Jurkat, Clone E6-1 (cell line): ENCODE results near the gene EVX2. TPM values are rescaled to one million over a fixed set of nuclear protein-coding genes. Genes with fewer than 3 reads are reported as not detected.

ENCODE experiments used
- DNase-seq: peaks from one replicate; pipeline ENCODE4 v3.0.0-alpha.2; 2011; ENCODE audit warnings: low read depth, low spot score
- H3K4me3 ChIP-seq: 2 replicates; pipeline ENCODE4 v1.5.1; 2011; ENCODE audit warnings: mild to moderate bottlenecking, low read length, control low read depth, moderate library complexity
- polyA plus RNA-seq: library from polyadenylated mRNA; unstranded; fragments of >200 nt; gene quantifications from one replicate; pipeline ENCODE4 v1.2.1, GENCODE V29; 2012; ENCODE audit warnings: missing spikeins; ENCODE audit not compliant: insufficient read length, insufficient read depth

EVX2 gene
- not detected for polyA plus RNA-seq

DNA sequence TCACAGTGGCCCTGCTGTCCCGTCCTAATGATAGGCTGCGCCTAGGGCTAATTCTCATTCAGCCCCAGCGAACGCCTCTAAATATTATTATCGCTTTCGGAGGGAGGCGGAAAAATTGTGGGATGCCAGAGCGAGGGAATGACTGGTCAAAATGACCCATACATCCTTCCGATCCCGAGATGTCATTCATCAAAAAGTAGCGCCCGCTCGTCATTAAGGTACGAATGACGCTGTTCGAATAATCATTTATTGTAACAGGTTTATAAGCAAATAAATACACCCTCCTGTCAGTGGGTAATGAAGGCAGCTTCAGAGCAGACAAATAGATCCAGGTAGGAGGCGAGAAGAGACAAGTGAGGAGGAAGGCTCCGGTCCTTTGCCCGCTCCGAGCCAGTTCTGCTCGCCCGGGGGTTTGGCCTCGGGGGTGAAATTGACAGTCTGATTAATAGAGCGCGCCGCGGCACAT lies at the start of gene EVX2:
Gene EVX2, minus strand, starts transcription at position 167 of the 466 bp plus-strand sequence. CDS start 186 bp downstream, outside the sequence.
- no peak for DNase-seq
- H3K4me3 ChIP-seq, result no peak within 1 kb of the TSS

DNA sequence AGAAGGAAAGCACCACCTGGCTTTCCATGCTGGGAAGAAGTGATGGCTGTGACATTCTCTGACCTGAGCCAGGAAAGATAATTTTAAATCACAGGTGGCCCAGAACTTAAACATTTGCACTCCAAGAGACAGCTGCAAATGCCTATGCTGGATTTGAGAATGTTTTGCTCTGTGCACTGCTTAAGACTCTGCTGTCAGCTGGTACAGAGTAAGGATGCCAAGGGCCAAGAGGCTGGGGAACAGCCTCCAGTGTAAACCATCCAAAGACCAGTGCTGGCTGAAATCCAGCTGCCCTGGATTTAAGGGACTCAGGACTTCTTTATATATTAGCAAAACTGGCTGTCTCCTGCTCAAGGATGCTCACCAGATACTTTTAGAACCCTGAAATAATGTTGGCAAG lies 49.6 kb upstream of the EVX2 start:
- DNase-seq, result no peak
- no peak overlapping the region for H3K4me3 ChIP-seq

DNA sequence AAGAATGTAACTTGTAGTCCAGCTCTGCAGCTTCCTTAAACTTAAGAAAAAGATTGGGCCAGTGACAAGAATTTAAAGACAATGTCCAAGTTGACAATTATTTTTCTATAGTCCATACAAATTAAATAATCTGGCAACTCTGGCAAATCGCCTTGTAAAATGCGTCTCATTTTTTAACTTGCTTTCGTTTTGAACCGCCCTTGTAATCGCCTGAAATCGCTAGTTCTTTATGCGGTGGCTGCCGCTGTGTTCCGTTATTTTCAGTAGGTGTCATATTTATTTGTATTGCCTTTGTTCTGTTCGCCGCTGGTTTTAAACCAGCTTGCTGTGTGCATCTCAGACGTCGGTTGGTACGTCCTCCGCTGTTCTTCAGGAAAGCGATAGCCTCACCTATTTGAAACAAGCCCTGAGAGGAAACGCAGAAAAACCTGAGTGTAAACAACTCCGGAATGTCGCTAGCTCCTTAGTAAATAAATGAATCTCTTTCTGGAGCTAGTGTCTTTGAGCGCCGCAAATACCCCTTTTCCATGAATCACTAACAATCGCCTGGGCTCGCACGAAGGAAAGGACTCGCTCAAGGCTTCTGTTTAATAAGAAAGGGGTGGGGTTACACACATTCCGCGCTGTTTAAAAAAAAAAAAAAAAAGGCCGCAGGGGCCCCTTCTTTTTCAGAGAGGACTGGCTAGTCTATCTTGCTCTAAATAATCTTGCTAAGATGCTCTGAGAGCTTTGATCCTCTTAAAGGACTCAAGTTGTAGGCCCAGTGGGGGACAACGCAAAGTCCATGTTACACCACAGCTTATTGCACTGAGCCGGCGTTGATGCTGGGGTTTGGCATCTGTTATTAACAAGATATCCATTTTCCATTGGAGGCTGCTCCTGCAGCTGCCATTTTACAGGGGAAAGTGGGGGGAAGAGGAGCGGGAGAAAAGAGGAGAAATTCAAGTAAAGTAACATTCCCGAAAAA lies 48.7 kb upstream of the EVX2 start:
- H3K4me3 ChIP-seq, result peak overlapping the region; percentile 5; the same call in 1 of the 2 replicates
- peak; percentile 28 for DNase-seq

DNA sequence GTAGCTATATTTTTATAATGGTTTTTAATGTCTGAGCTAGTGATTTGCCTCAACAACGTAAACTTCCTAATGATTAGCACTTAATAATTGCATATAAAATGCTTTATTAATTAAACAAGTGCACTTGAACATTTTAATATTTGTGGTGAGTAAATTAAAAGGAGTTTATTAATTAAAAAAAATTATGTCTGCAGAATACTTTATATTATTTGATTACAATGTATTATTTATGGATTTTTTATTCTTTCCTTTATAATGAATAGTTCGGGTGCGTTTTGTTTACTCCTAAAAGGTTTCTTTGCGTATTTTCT lies 48.0 kb upstream of the EVX2 start:
- 0 out of 2 replicates have a peak overlapping the region, but pooled peaks have one; percentile 5 for H3K4me3 ChIP-seq
- no peak for DNase-seq

DNA sequence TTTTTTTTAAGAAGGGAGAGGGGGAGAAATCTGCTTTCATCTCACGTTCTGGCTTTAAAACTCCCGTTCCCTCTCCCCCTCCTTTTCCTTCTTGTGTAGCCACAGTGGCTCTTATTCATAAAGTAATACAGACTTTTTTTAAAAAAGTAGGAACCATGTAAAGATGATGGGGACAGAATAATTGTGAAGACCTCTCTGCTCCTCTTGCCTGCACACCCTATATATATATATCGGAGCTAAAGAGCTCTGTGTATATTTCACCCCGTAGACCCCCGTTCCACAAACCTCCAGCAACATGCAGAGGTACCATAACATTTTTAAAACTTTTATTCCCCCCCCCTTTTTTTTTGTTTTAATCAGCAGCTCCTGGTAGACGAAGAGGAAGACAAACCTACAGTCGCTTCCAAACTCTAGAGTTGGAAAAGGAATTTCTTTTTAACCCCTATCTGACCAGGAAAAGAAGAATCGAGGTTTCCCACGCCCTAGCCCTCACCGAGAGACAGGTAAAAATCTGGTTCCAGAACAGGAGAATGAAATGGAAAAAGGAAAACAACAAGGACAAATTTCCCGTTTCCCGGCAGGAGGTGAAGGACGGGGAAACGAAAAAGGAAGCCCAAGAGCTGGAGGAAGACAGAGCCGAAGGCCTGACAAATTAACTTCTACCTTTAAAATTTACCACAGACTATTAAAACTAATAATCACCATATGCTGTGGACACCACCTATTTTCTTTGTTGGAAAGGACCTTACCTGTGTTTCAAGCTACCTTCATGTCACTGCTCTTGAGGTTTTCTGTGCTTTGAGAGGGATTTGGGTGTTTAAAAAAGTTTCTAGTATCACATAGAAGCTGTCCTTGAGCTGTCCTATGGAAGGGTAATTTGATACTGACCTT lies 47.4 kb upstream of the EVX2 start:
- DNase-seq, result no peak
- peak overlapping the region; percentile 22; the same call in 1 of the 2 replicates for H3K4me3 ChIP-seq

DNA sequence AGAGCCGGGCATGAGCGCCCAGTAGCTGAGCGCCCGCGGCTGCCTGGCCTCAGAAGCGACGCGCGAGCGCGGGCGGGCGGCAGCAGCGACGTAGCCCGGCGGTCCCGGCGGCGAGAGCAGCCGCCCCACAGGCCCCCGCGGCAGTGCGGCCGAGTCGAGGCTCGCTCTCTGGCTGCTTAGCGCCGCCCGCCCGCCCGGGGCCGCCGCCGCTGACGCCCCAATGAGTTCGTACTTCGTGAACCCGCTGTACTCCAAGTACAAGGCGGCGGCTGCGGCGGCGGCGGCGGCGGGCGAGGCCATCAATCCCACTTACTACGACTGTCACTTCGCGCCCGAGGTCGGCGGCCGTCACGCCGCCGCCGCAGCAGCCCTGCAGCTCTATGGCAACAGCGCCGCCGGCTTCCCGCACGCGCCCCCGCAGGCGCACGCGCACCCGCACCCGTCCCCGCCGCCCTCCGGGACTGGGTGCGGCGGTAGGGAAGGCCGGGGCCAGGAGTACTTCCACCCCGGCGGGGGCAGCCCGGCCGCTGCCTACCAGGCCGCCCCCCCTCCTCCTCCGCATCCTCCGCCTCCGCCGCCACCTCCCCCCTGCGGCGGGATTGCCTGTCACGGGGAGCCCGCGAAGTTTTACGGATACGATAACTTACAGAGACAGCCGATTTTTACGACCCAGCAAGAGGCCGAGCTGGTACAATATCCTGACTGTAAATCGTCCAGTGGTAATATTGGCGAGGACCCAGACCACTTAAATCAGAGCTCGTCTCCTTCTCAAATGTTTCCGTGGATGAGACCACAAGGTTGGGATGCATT lies 46.6 kb upstream of the EVX2 start:
- peak overlapping the region; percentile 22; the same call in 1 of the 2 replicates for H3K4me3 ChIP-seq
- DNase-seq, result no peak

DNA sequence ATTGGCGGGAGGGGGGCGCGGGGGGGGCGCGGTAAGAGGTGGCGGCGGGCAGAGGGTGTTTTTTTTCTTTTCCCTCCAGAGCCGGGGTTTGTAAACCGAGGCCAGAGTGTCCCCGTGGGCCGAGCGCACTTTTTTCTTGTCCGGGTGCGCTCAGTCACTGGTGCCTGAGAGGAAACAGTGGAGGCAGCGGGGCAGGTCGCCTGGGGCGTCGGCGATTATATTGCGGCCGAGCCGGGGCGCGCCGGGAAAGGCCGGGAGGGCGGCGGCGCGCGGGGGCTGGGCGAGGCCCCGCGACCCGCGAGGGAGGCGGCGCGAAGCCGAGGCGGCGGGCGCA lies 46.0 kb upstream of the EVX2 start:
- DNase-seq, result no peak

DNA sequence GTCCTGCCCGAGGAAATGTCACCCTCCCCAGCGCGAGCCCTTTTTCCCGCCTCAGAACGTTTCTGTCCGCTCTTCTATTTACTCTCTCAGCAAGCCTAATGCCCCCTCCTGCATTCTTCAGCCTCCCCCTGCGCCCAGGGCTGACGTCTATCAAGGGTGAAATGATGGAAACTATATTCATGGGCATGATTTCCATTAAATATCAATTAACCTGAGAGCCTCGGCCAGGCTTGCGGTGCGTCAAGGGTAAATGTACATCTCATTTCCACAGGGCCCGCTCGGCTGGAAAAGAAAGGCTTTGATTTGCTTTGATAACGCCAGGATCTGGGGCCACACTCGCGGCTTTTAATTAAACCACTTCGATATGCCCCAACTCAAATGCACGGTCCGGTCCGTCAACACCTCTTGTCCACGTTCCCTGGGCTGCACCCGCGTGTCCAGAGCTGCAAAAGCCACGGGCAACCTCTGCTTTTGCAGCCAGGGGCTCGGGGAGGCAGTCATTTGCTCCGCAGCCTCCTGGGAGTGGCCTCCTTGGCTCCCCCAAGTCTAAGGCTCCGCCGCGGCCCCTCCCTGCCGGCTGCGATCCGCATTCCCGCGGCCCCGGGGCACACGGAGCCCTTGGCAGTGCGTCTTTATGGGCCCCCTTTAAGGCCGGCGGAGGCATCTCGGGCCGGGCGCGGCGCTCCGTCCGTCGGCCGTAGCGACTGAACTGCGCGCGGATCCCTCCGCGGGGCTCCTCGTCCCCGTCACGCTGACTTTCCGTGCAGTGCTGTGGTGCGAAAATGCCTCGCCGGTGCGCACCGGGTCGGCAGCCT lies 45.4 kb upstream of the EVX2 start, which contains the start of gene HOXD8:
Gene HOXD8, plus strand, starts transcription at position 724 of the 815 bp plus-strand sequence. CDS start 662 bp downstream, outside the sequence.
- DNase-seq, result peak; percentile 66
- H3K4me3 ChIP-seq, result peak within 1 kb of the TSS; percentile 44

More for the DNA sequence above, 46.0 kb upstream of the EVX2 start:
- peak overlapping the region; percentile 44 for H3K4me3 ChIP-seq

DNA sequence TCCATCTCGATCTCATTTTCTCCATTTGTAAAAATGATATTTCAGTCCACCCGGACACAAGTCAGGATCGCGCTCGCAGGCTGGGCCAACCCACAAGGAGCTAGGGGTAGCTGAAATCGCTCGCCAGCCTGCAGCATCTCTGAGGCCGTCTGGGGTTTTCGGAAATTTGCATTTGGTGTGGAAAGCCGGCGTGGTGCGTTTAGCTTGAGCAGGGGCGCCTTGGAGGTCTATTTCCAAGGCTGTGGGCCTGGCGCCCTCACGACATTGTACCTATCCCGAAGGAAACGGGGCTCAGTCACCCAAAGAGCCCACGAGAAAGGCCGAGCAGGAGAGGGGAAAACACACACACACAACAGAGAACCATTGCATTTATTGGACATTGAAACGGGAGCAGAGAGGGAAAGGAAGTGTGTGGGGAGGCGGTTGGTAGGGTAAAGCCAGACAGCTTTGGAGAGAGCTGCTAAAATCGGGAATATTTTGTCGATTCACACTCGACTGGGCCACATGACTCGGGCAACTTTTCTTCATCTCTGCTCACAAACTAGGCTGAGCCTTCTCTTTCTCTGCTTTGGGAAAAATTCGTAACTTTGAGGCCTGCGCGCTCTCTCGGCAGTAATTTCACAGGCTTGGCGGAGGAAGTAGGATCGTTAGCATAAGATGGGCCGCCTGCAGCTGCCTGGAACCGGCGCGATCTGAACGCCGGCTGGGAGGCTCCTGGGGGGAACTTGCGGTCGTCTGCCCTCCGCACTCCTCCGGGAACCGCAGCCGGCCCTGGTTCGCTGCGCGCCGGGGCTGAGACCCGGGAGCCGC lies 44.6 kb upstream of the EVX2 start:
- DNase-seq, result no peak

GRCh38 chr2:176127774-176128072 lies 44.0 kb upstream of the EVX2 start:
- H3K4me3 ChIP-seq, result no peak overlapping the region
- DNase-seq, result no peak

More for the DNA sequence above, 44.6 kb upstream of the EVX2 start:
- H3K4me3 ChIP-seq, result peak overlapping the region; percentile 44; the same call in 1 of the 2 replicates

DNA sequence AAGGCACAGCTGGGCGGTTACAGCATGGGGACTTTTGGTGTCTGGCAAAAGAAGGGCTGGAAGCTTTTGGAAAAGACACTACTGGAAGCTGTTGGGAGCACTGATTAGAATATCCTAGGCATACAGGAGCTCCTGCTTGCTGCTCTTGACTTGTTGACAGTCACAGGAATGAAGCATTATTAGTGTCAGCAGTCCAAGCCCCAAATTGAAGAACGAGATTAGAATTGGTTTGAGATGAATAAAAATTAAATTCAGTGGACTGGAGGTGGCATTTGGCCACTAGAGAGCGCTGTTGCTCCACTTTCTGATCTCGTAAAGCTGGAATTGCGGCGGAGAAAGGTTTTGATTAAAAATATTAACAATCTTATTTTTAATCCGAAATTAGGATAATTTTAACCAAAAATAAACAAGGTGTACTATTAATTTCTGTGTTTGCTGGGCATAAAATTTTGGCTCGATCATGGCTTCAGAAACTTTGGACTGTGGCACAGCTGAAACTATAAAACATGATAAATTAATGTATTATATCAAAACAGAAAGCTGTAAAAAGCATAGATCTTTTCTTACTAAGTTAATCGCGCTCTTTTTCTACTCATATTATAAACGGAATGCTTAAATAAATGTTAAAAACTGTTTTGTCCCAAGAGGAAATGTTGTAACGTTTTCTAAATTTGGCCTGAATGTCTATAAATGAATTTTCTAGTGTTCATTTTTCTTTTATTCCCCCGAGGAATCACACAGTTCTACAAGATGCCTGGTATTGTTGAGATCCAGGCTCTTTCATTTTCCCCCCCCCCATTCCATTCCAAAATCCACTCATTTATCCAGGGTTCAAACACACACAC lies 43.4 kb upstream of the EVX2 start:
- no peak overlapping the region for H3K4me3 ChIP-seq
- DNase-seq, result peak; percentile 43

DNA sequence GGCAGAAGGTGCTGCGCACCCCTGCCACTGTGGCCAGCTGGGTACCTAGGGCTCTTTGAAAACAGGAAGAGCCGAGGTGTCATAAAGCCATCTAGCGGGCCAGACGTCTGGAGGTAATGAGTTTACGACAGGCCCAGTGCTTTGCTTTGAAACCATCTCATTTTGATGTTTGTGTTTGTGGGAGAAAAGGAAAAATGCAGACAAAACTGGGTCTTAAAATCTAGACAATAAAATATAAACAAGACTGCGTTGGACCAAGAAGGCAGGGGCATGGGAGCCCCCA lies 42.0 kb upstream of the EVX2 start:
- no peak for DNase-seq
- no peak overlapping the region for H3K4me3 ChIP-seq

DNA sequence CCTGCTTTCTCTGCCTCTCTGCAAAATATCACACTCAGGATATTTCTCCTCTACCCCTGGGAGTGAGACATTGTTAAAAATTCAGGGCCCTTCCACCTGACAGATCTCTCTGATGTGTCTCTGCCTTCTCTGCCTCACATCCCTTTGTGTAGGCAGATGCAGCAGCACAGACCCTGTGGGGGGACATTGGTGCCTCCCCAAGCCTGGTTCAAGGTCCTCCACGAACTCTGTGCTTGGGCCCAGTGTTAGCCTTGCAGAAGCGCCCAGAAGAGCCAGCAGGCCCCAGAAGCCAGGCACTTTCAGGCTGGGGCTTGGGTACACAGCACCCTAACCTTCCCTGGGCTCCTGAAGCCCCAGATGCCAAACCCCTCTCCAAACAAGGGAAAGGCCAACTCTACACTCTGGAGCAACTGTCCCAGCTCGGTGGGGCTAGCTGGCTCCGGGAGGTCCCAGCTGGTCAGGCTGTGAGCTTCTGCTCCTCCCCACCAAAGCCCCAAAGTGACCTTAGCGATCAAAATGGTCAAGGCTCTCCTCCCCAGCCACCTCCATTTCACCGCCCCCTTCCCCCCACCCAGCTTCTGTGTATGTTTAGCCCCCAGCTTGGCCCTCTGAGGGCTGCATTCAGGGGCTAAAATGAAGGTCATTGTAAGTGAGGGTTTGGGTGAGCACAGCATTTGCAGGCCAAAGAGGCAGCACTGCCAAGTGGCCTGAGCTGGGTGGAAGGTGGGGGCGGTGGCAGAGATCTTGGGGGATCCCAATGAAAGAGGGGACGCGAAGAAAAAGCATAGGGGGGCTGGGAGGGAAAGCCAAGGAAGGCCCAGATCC lies 41.4 kb upstream of the EVX2 start:
- no peak overlapping the region for H3K4me3 ChIP-seq
- DNase-seq, result no peak

GRCh38 chr2:176124110-176124946 lies 40.6 kb upstream of the EVX2 start:
- no peak for DNase-seq
- H3K4me3 ChIP-seq, result no peak overlapping the region
